ENCODE results near the gene AGAP4.
"Not testable (repeated sequence)": the region's sequence is repeated elsewhere in the genome, so short reads cannot be mapped to it uniquely, and the experiment has no call there.

The AGAP4 gene

GRCh38 chr10:45847400-45847799 lies at the start of gene AGAP4:
Gene AGAP4 (minus strand): TSS chr10:45847500. CDS start chr10:45847347, 153 bp downstream.
- DNase-seq (ENCODE audit: low read depth in 2 of 2): not testable (repeated sequence)

GRCh38 chr10:45890721-45891120 lies 43.4 kb upstream of the AGAP4 start:
- DNase-seq (ENCODE audit: low read depth in 2 of 2): not testable (repeated sequence)

- DNase-seq (ENCODE audit: low read depth in 2 of 2): not testable (repeated sequence)
Observed at GRCh38 chr10:45889539-45890230, 42.4 kb upstream of the AGAP4 start.

- not testable (repeated sequence) for DNase-seq (ENCODE audit: low read depth in 2 of 2)
Observed at GRCh38 chr10:45882880-45883279, 35.6 kb upstream of the AGAP4 start.

- not testable (repeated sequence) for DNase-seq (ENCODE audit: low read depth in 2 of 2)
Observed at GRCh38 chr10:45865404-45865803, 18.1 kb upstream of the AGAP4 start.

GRCh38 chr10:45864264-45864663 lies 17.0 kb upstream of the AGAP4 start:
- not testable (repeated sequence) for DNase-seq (ENCODE audit: low read depth in 2 of 2)

GRCh38 chr10:45863632-45864031 lies 16.3 kb upstream of the AGAP4 start:
- not testable (repeated sequence) for DNase-seq (ENCODE audit: low read depth in 2 of 2)

- DNase-seq (ENCODE audit: low read depth in 2 of 2): not testable (repeated sequence)
Observed at GRCh38 chr10:45857931-45858330, 10.6 kb upstream of the AGAP4 start.

- DNase-seq (ENCODE audit: low read depth in 2 of 2): not testable (repeated sequence)
Observed at GRCh38 chr10:45848467-45848866, 1.2 kb upstream of the AGAP4 start.

- not testable (repeated sequence) for DNase-seq (ENCODE audit: low read depth in 2 of 2)
Observed at GRCh38 chr10:45822918-45823317, 24.4 kb downstream of the AGAP4 start.

- not testable (repeated sequence) for DNase-seq (ENCODE audit: low read depth in 2 of 2)
Observed at GRCh38 chr10:45820107-45820830, 27.0 kb downstream of the AGAP4 start.

GRCh38 chr10:45819552-45819951 lies 27.7 kb downstream of the AGAP4 start:
- DNase-seq (ENCODE audit: low read depth in 2 of 2): no peak

- DNase-seq (ENCODE audit: low read depth in 2 of 2): no peak
Observed at GRCh38 chr10:45817912-45818311, 29.4 kb downstream of the AGAP4 start.

GRCh38 chr10:45817130-45817859 lies 30.0 kb downstream of the AGAP4 start:
- DNase-seq (ENCODE audit: low read depth in 2 of 2): no peak

GRCh38 chr10:45814146-45814545 lies 33.2 kb downstream of the AGAP4 start:
- not testable (repeated sequence) for DNase-seq (ENCODE audit: low read depth in 2 of 2)

GRCh38 chr10:45812959-45813358 lies 34.3 kb downstream of the AGAP4 start:
- not testable (repeated sequence) for DNase-seq (ENCODE audit: low read depth in 2 of 2)

- no peak for DNase-seq (ENCODE audit: low read depth in 2 of 2)
Observed at GRCh38 chr10:45811075-45811474, 36.2 kb downstream of the AGAP4 start.

GRCh38 chr10:45809837-45810236 lies 37.5 kb downstream of the AGAP4 start:
- DNase-seq (ENCODE audit: low read depth in 2 of 2): no peak

GRCh38 chr10:45804996-45805395 lies 42.3 kb downstream of the AGAP4 start:
- not testable (repeated sequence) for DNase-seq (ENCODE audit: low read depth in 2 of 2)

- not testable (repeated sequence) for DNase-seq (ENCODE audit: low read depth in 2 of 2)
Observed at GRCh38 chr10:45803060-45804010, 44.0 kb downstream of the AGAP4 start.

- not testable (repeated sequence) for DNase-seq (ENCODE audit: low read depth in 2 of 2)
Observed at GRCh38 chr10:45794761-45795160, 52.5 kb downstream of the AGAP4 start.

Measured in activated CD4-positive, alpha-beta T cell treated with anti-CD3 and anti-CD28 coated beads for 24 hours (primary cell).